Erythroblast (primary cell): ENCODE measurements around the gene FTO.

Experiments
- GATA1 ChIP-seq: IDR thresholded peaks from 2 replicates; pipeline ENCODE4 v1.6.1; 2011; ENCODE audit warnings: low read depth, mild to moderate bottlenecking, control low read depth, low read length, moderate library complexity
- POLR2A ChIP-seq: IDR thresholded peaks from 2 replicates; pipeline ENCODE4 v1.6.1; 2011; ENCODE audit warnings: mild to moderate bottlenecking, low read length

DNA sequence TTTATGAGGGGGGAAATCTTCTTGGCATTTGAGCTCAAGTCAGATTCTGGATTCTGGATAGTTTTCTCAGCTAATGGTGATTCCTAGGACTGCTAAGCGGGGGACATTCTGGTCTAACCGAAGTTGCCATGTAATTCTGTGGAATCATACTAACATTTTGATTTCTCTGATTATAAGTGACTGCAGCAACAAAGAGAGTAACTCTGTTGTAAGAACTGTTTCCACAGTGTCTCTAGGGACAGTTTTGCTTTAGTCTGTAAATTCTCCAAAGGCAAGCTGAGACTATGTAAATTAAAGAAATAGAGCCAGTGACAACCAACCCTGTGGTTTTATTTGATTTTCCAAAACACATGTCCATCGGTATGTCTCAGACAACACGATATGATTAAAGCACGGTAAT, 296.4 kb downstream of the FTO start:
- TF ChIP-seq POLR2A = no peak
- no peak for TF ChIP-seq GATA1
